Type B pancreatic cell (in vitro differentiated cells): ENCODE results near the gene DNAH8. TPM values are rescaled to one million over a fixed set of nuclear protein-coding genes. Genes with fewer than 3 reads are reported as not detected.

ENCODE experiments used
- DNase-seq: peaks from one replicate; pipeline ENCODE4 v3.0.0; 2021; ENCODE audit warnings: mixed read lengths; ENCODE audit not compliant: unreplicated experiment; ENCODE audit errors: extremely low spot score
- H3K27ac Mint-ChIP-seq: 2 replicates; pipeline ENCODE4 v1.8.0; 2021; ENCODE audit warnings: mild to moderate bottlenecking, mixed read lengths
- H3K27me3 Mint-ChIP-seq: 2 replicates; pipeline ENCODE4 v1.8.0; 2021; ENCODE audit warnings: mixed read lengths
- H3K36me3 Mint-ChIP-seq: 2 replicates; pipeline ENCODE4 v1.8.0; 2021; ENCODE audit warnings: mixed read lengths
- H3K4me1 Mint-ChIP-seq: one replicate; pipeline ENCODE4 v1.8.0; 2021; ENCODE audit warnings: mixed read lengths; ENCODE audit not compliant: unreplicated experiment
- H3K4me3 Mint-ChIP-seq: 2 replicates; pipeline ENCODE4 v1.8.0; 2021; ENCODE audit warnings: mild to moderate bottlenecking, mixed read lengths
- H3K9me3 Mint-ChIP-seq: 2 replicates; pipeline ENCODE4 v1.8.0; 2021; ENCODE audit warnings: mixed read lengths
- total RNA-seq: library from RNA; stranded (reverse); gene quantifications from 2 replicates; pipeline ENCODE4 v1.2.1, GENCODE V29; 2021; ENCODE audit warnings: low replicate concordance
- TF ChIP-seq, protein P1 (sequence below): fragments of 200-600 bp; sonication (generic); conservative IDR thresholded peaks from 2 replicates; pipeline ENCODE4 v1.5.0; 2021; ENCODE audit warnings: antibody characterized with exemption, mild to moderate bottlenecking

DNAH8 gene
- total RNA-seq, 1 donor from 2014 or later: 0.05 TPM

GRCh38 chr6:38882157-38882556, 167.0 kb downstream of the DNAH8 start:
- Mint-ChIP-seq H3K4me1 (no peaks in the 10 kb centered on the region), H3K27me3 (no peaks in the 10 kb centered on the region), H3K36me3 (no peaks in the 10 kb centered on the region), H3K27ac (no peak overlapping the region), H3K9me3 (no peaks in the 10 kb centered on the region), H3K4me3 (no peak overlapping the region)
- TF ChIP-seq, protein P1, sequence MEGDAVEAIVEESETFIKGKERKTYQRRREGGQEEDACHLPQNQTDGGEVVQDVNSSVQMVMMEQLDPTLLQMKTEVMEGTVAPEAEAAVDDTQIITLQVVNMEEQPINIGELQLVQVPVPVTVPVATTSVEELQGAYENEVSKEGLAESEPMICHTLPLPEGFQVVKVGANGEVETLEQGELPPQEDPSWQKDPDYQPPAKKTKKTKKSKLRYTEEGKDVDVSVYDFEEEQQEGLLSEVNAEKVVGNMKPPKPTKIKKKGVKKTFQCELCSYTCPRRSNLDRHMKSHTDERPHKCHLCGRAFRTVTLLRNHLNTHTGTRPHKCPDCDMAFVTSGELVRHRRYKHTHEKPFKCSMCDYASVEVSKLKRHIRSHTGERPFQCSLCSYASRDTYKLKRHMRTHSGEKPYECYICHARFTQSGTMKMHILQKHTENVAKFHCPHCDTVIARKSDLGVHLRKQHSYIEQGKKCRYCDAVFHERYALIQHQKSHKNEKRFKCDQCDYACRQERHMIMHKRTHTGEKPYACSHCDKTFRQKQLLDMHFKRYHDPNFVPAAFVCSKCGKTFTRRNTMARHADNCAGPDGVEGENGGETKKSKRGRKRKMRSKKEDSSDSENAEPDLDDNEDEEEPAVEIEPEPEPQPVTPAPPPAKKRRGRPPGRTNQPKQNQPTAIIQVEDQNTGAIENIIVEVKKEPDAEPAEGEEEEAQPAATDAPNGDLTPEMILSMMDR: no peak
- DNase-seq: no peak

- H3K4me3 Mint-ChIP-seq: no peak overlapping the region
- no peaks in the 10 kb centered on the region for H3K4me1 Mint-ChIP-seq
- no peak overlapping the region for H3K27ac Mint-ChIP-seq
- peaks cover 30% of the 10 kb centered on the region for H3K27me3 Mint-ChIP-seq
- no peak for DNase-seq
- no peaks in the 10 kb centered on the region for H3K9me3 Mint-ChIP-seq
- TF ChIP-seq, protein P1: no peak
- no peaks in the 10 kb centered on the region for H3K36me3 Mint-ChIP-seq
Measured at GRCh38 chr6:38897507-38897906, 182.4 kb downstream of the DNAH8 start.

DNA sequence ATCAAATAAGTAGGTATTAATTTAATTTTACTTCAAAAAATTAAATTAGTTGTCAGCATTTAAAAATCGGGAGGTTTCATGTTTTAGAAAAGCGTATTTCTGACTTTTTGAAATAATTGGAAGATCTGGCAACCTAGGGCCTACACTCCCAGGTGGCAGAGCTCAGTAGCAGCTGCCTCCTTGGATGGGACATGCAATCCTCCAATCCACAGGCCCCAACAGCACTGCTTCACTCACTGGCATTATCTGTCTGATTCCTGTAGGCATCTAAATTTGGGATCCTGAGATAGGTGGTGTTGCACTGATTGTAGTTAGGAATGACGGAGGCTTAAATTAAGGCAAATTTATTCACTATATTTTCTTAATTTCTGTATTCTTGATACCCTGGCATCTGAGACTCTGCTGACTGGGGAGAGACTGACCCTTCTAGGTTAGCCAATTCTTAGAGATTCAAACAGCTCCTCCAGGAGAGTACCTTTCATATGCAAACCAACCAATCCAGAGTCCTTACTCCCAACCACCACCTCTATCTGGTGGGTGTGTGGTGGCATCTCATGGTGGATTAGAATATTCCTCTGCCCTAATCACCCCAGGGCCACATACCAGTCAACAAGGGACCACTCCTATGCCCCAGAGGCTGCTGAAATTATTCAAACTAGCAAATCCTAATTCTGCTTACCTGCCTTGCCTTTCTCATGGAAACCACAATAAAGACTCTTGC, 186.9 kb downstream of the DNAH8 start:
- Mint-ChIP-seq H3K27ac (no peak overlapping the region), H3K36me3 (no peaks in the 10 kb centered on the region)
- TF ChIP-seq, protein P1: no peak

DNA sequence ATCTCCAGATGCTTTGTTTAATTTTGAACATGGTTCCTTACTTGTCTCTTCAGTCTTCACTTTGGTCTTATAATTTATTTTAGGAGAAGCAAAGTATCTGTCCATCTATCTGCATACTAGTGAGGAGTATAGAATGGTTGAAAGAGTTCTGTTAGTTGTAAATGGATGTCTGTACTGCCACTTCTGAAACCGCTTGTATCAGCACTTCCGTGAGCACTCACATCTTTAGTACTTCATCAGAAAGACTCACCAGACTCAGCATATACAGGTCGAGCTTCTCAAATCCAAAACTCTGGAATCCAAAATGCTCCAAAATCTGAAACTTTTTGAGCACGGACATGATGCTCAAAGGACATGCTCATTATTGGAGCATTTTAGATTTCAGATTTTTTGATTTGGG, 191.5 kb downstream of the DNAH8 start:
- TF ChIP-seq, protein P1: no peak
- no peak overlapping the region for H3K4me3 Mint-ChIP-seq
- no peak for DNase-seq
- H3K27me3 Mint-ChIP-seq: peaks cover 3% of the 10 kb centered on the region
- peaks cover 13% of the 10 kb centered on the region for H3K4me1 Mint-ChIP-seq
- H3K27ac Mint-ChIP-seq: no peak overlapping the region
- no peaks in the 10 kb centered on the region for H3K9me3 Mint-ChIP-seq
- H3K36me3 Mint-ChIP-seq: no peaks in the 10 kb centered on the region

More for the DNA sequence above, 186.9 kb downstream of the DNAH8 start:
- Mint-ChIP-seq H3K9me3 (no peaks in the 10 kb centered on the region), H3K4me3 (no peak overlapping the region), H3K4me1 (no peaks in the 10 kb centered on the region), H3K27me3 (peaks cover 8% of the 10 kb centered on the region)
- DNase-seq: no peak

- H3K4me3 Mint-ChIP-seq: no peak overlapping the region
- peaks cover 3% of the 10 kb centered on the region for H3K27me3 Mint-ChIP-seq
- no peak for DNase-seq
- peaks cover 13% of the 10 kb centered on the region for H3K4me1 Mint-ChIP-seq
- no peaks in the 10 kb centered on the region for H3K9me3 Mint-ChIP-seq
- no peak overlapping the region for H3K27ac Mint-ChIP-seq
- TF ChIP-seq, protein P1: no peak
- H3K36me3 Mint-ChIP-seq: no peaks in the 10 kb centered on the region
Measured at GRCh38 chr6:38907264-38907663, 192.2 kb downstream of the DNAH8 start.
